ENCODE measurements around the gene PLS1.

PLS1 gene

GRCh38 chr3:142622405-142622804, 26.2 kb downstream of the PLS1 start:
- in situ Hi-C loops (cut with HindIII; ENCODE audit: low sequenced_read_pairs), result no loop called here
- H3K4me3 ChIP-seq (ENCODE audit: low read depth, low read length), result no peak overlapping the region
- TF ChIP-seq CTCF (IDR thresholded peaks at IDR 0.05; ENCODE audit: low read depth, low read length, missing control alignments), result no peak
- DNase-seq (ENCODE audit: low read depth), result no peak

GRCh38 chr3:142623194-142623593, 27.0 kb downstream of the PLS1 start:
- in situ Hi-C loops (cut with HindIII; ENCODE audit: low sequenced_read_pairs), result no loop called here

GRCh38 chr3:142624341-142625152, 28.4 kb downstream of the PLS1 start:
- no peak overlapping the region for H3K4me3 ChIP-seq (ENCODE audit: low read depth, low read length)
- DNase-seq (ENCODE audit: low read depth), result no peak
- no peak for TF ChIP-seq CTCF (IDR thresholded peaks at IDR 0.05; ENCODE audit: low read depth, low read length, missing control alignments)
- in situ Hi-C loops (cut with HindIII; ENCODE audit: low sequenced_read_pairs), result no loop called here

More at GRCh38 chr3:142623194-142623593, 27.0 kb downstream of the PLS1 start:
- no peak overlapping the region for H3K4me3 ChIP-seq (ENCODE audit: low read depth, low read length)
- TF ChIP-seq CTCF (IDR thresholded peaks at IDR 0.05; ENCODE audit: low read depth, low read length, missing control alignments), result no peak
- DNase-seq (ENCODE audit: low read depth), result no peak

- H3K4me3 ChIP-seq (ENCODE audit: low read depth, low read length), result no peak overlapping the region
- DNase-seq (ENCODE audit: low read depth), result no peak
- in situ Hi-C loops (cut with HindIII; ENCODE audit: low sequenced_read_pairs), result no loop called here
- no peak for TF ChIP-seq CTCF (IDR thresholded peaks at IDR 0.05; ENCODE audit: low read depth, low read length, missing control alignments)
These were observed 28.9 kb downstream of the PLS1 start for GRCh38 chr3:142625153-142625440.

GRCh38 chr3:142626971-142627370, 30.8 kb downstream of the PLS1 start:
- no peak overlapping the region for H3K4me3 ChIP-seq (ENCODE audit: low read depth, low read length)
- in situ Hi-C loops (cut with HindIII; ENCODE audit: low sequenced_read_pairs), result no loop called here
- no peak for TF ChIP-seq CTCF (IDR thresholded peaks at IDR 0.05; ENCODE audit: low read depth, low read length, missing control alignments)
- DNase-seq (ENCODE audit: low read depth), result no peak

GRCh38 chr3:142628801-142629200, 32.6 kb downstream of the PLS1 start:
- H3K4me3 ChIP-seq (ENCODE audit: low read depth, low read length), result no peak overlapping the region
- no peak for DNase-seq (ENCODE audit: low read depth)
- in situ Hi-C loops (cut with HindIII; ENCODE audit: low sequenced_read_pairs), result no loop called here
- no peak for TF ChIP-seq CTCF (IDR thresholded peaks at IDR 0.05; ENCODE audit: low read depth, low read length, missing control alignments)

Measured in astrocyte of the cerebellum (primary cell).